ENCODE results near the gene PAEP. TPM values are rescaled to one million over a fixed set of nuclear protein-coding genes. Genes with fewer than 3 reads are reported as not detected.
"Not testable (repeated sequence)": the region's sequence is repeated elsewhere in the genome, so short reads cannot be mapped to it uniquely, and the experiment has no call there.

The PAEP gene
- total RNA-seq, 1 donor from 2014 or later: not detected

- DNase-seq (ENCODE audit: low read depth): no peak
- no peak for TF ChIP-seq CTCF (conservative IDR thresholded peaks at IDR 0.05; ENCODE audit: low read depth, low read length)
- no peak overlapping the region for H3K4me3 ChIP-seq (ENCODE audit: low read depth, low read length)
These were observed 38.6 kb upstream of the PAEP start for GRCh38 chr9:135522931-135523330.

- H3K4me3 ChIP-seq (ENCODE audit: low read depth, low read length): no peak overlapping the region
- no peak for DNase-seq (ENCODE audit: low read depth)
- no peak for TF ChIP-seq CTCF (conservative IDR thresholded peaks at IDR 0.05; ENCODE audit: low read depth, low read length)
These were observed 37.9 kb upstream of the PAEP start for GRCh38 chr9:135523521-135524129.

GRCh38 chr9:135524130-135524861, 37.3 kb upstream of the PAEP start:
- DNase-seq (ENCODE audit: low read depth): no peak
- no peak overlapping the region for H3K4me3 ChIP-seq (ENCODE audit: low read depth, low read length)
- no peak for TF ChIP-seq CTCF (conservative IDR thresholded peaks at IDR 0.05; ENCODE audit: low read depth, low read length)

- H3K4me3 ChIP-seq (ENCODE audit: low read depth, low read length): no peak overlapping the region
- no peak for TF ChIP-seq CTCF (conservative IDR thresholded peaks at IDR 0.05; ENCODE audit: low read depth, low read length)
- DNase-seq (ENCODE audit: low read depth): no peak
These were observed 36.1 kb upstream of the PAEP start for GRCh38 chr9:135525241-135526088.

GRCh38 chr9:135526089-135526729, 35.3 kb upstream of the PAEP start:
- H3K4me3 ChIP-seq (ENCODE audit: low read depth, low read length): no peak overlapping the region
- no peak for TF ChIP-seq CTCF (conservative IDR thresholded peaks at IDR 0.05; ENCODE audit: low read depth, low read length)
- no peak for DNase-seq (ENCODE audit: low read depth)

- no peak overlapping the region for H3K4me3 ChIP-seq (ENCODE audit: low read depth, low read length)
- no peak for DNase-seq (ENCODE audit: low read depth)
- TF ChIP-seq CTCF (conservative IDR thresholded peaks at IDR 0.05; ENCODE audit: low read depth, low read length): no peak
These were observed 34.6 kb upstream of the PAEP start for GRCh38 chr9:135526730-135527571.

- not testable (repeated sequence) for DNase-seq (ENCODE audit: low read depth)
These were observed 32.6 kb upstream of the PAEP start for GRCh38 chr9:135528842-135529435.

More at GRCh38 chr9:135528842-135529435, 32.6 kb upstream of the PAEP start:
- not testable (repeated sequence) for H3K4me3 ChIP-seq (ENCODE audit: low read depth, low read length)

All from epithelial cell of proximal tubule (primary cell).